Type B pancreatic cell (in vitro differentiated cells): Measurements from ENCODE around the gene BCO2. TPM values are rescaled to one million over a fixed set of nuclear protein-coding genes. Genes with fewer than 3 reads are reported as not detected.

Experiments
- DNase-seq: peaks from one replicate; pipeline ENCODE4 v3.0.0; 2021; ENCODE audit warnings: mixed read lengths; ENCODE audit not compliant: unreplicated experiment; ENCODE audit errors: extremely low spot score
- H3K27ac Mint-ChIP-seq: 2 replicates; pipeline ENCODE4 v1.8.0; 2021; ENCODE audit warnings: mild to moderate bottlenecking, mixed read lengths
- H3K27me3 Mint-ChIP-seq: 2 replicates; pipeline ENCODE4 v1.8.0; 2021; ENCODE audit warnings: mixed read lengths
- H3K36me3 Mint-ChIP-seq: 2 replicates; pipeline ENCODE4 v1.8.0; 2021; ENCODE audit warnings: mixed read lengths
- H3K4me1 Mint-ChIP-seq: one replicate; pipeline ENCODE4 v1.8.0; 2021; ENCODE audit warnings: mixed read lengths; ENCODE audit not compliant: unreplicated experiment
- H3K4me3 Mint-ChIP-seq: 2 replicates; pipeline ENCODE4 v1.8.0; 2021; ENCODE audit warnings: mild to moderate bottlenecking, mixed read lengths
- H3K9me3 Mint-ChIP-seq: 2 replicates; pipeline ENCODE4 v1.8.0; 2021; ENCODE audit warnings: mixed read lengths
- CTCF ChIP-seq: fragments of 200-600 bp; sonication (generic); conservative IDR thresholded peaks from 2 replicates; pipeline ENCODE4 v1.5.0; 2021; ENCODE audit warnings: antibody characterized with exemption, mild to moderate bottlenecking
- total RNA-seq: library from RNA; stranded (reverse); gene quantifications from 2 replicates; pipeline ENCODE4 v1.2.1, GENCODE V29; 2021; ENCODE audit warnings: low replicate concordance

The BCO2 gene
- total RNA-seq, 1 donor from 2014 or later = 2.7 TPM

DNA sequence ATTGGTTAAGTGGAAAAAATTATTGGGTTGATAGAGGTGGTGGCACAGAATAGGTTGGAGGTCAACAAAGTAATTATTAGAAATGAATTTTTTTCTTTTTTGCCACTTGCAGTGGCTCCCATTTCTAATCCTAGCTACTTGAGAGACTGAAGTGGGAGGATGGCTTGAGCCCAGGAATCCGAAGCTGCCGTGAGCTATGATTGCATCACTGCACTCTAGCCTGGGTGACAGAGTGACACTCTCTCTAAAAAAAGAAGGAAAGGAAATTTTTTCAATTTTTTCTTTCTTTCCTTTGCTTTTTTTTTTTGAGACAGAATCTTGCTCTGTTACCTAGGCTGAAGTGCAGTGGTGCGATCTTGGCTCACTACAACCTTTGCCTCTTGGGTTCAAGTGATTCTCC lies 2.2 kb upstream of the BCO2 start:
- Mint-ChIP-seq H3K9me3 (no peaks in the 10 kb centered on the region), H3K36me3 (no peaks in the 10 kb centered on the region), H3K27ac (no peak overlapping the region), H3K4me1 (peaks cover 17% of the 10 kb centered on the region), H3K27me3 (no peaks in the 10 kb centered on the region), H3K4me3 (no peak overlapping the region)
- no peak for TF ChIP-seq CTCF
- no peak for DNase-seq

DNA sequence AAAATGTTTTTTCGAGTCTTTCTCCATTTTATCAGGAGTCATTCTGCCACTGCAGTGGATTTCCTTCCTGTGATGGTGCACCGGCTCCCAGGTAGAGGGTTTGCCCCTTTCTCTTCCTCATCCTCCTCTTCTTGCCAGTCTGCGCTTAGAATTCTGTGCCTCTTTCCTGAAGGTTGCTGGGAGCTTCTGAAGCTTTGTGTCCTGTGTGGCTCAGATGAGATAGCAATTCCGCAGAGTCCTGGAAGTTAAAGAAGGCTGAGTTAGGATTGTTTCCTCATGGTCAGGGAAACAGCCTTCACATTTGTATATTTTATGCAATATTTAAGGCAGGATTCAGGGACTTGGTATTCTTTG lies 264 bp downstream of the BCO2 start:
- H3K4me1 Mint-ChIP-seq = peaks cover 17% of the 10 kb centered on the region
- no peaks in the 10 kb centered on the region for H3K36me3 Mint-ChIP-seq
- no peak for DNase-seq
- peak overlapping the region; percentile 82 for H3K4me3 Mint-ChIP-seq
- peak overlapping the region; percentile 85 for H3K27ac Mint-ChIP-seq
- peaks cover 3% of the 10 kb centered on the region for H3K27me3 Mint-ChIP-seq
- no peaks in the 10 kb centered on the region for H3K9me3 Mint-ChIP-seq
- no peak for TF ChIP-seq CTCF

DNA sequence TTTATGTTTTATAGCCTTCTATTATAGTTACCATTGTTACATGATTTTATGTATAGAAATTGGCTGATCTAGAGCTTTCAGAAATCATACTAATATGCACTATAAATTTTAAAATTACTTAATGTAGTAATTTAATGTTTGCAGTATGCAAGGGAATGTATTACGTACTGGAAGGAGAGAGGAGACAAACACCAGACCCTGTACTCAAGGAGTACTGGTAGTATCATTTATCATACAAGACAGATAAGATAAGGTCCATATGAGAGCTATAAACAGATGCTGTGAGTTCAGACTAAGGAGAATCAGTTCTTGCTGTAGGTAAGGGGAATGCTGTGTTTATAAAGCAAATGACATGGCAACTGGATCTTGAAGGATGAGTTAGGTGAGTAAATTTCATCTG lies 765 bp downstream of the BCO2 start:
- Mint-ChIP-seq H3K36me3 (no peaks in the 10 kb centered on the region), H3K4me1 (peaks cover 17% of the 10 kb centered on the region), H3K9me3 (no peaks in the 10 kb centered on the region), H3K4me3 (peak overlapping the region; percentile 82), H3K27ac (peak overlapping the region; percentile 85), H3K27me3 (peaks cover 3% of the 10 kb centered on the region)
- DNase-seq = no peak
- TF ChIP-seq CTCF = no peak

GRCh38 chr11:112177589-112177988 lies 2.3 kb downstream of the BCO2 start:
- Mint-ChIP-seq H3K4me3 (no peak overlapping the region), H3K9me3 (no peaks in the 10 kb centered on the region), H3K36me3 (no peaks in the 10 kb centered on the region), H3K27ac (no peak overlapping the region), H3K27me3 (peaks cover 3% of the 10 kb centered on the region), H3K4me1 (peaks cover 17% of the 10 kb centered on the region)
- DNase-seq = no peak
- no peak for TF ChIP-seq CTCF

GRCh38 chr11:112178428-112178827 lies 3.1 kb downstream of the BCO2 start:
- Mint-ChIP-seq H3K9me3 (no peaks in the 10 kb centered on the region), H3K36me3 (no peaks in the 10 kb centered on the region), H3K4me1 (peaks cover 17% of the 10 kb centered on the region), H3K27me3 (peaks cover 3% of the 10 kb centered on the region), H3K27ac (no peak overlapping the region), H3K4me3 (no peak overlapping the region)
- DNase-seq = no peak
- TF ChIP-seq CTCF = no peak

DNA sequence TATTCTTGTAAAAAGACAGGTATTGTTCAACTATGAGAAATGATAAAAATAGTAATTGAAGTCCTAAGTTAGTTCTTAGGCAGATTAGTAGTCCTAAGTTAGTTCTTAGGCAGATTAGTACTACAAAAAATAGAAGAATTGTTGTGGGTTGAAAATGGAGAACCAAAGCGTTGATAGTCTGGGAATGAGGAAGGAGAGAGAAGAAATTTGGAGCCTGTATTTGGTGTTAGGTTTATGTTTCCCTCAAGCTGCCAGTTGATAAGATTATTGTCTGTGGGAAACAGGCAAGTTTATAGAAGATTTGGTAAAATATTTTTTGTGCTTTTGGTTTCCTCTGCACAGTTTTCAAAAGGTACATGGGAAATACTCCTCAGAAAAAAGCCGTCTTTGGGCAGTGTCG lies 3.6 kb downstream of the BCO2 start:
- H3K36me3 Mint-ChIP-seq = no peaks in the 10 kb centered on the region
- no peaks in the 10 kb centered on the region for H3K9me3 Mint-ChIP-seq
- no peak overlapping the region for H3K4me3 Mint-ChIP-seq
- peaks cover 3% of the 10 kb centered on the region for H3K27me3 Mint-ChIP-seq
- TF ChIP-seq CTCF = no peak
- DNase-seq = no peak
- H3K4me1 Mint-ChIP-seq = peaks cover 17% of the 10 kb centered on the region
- H3K27ac Mint-ChIP-seq = no peak overlapping the region
